GM10248 (cell line): Measurements from ENCODE around the gene TMOD1.

ENCODE experiments used
- CTCF ChIA-PET: fragments of 300-600 bp; sonication (Branson Sonifier 250); formaldehyde crosslinking; extraction: SDS; loops from one replicate; lab custom pipeline; 2021; ENCODE audit warnings: antibody characterized with exemption; lab: Yijun Ruan, JAX
- POLR2A ChIA-PET: fragments of 350-650 bp; sonication (Branson Sonifier 250); formaldehyde crosslinking; extraction: SDS; loops from one replicate; lab custom pipeline; 2020; ENCODE audit warnings: antibody characterized with exemption; lab: Yijun Ruan, JAX
- DNase-seq: peaks from one replicate; pipeline ENCODE4 v3.0.0; 2012; ENCODE audit errors: extremely low spot score
- TF ChIP-seq, protein P1 (sequence below): IDR thresholded peaks from 2 replicates; pipeline ENCODE4 v1.5.1; 2012; ENCODE audit warnings: mild to moderate bottlenecking, low read depth; ENCODE audit errors: extremely low read depth, missing control alignments, control extremely low read depth

Gene TMOD1

DNA sequence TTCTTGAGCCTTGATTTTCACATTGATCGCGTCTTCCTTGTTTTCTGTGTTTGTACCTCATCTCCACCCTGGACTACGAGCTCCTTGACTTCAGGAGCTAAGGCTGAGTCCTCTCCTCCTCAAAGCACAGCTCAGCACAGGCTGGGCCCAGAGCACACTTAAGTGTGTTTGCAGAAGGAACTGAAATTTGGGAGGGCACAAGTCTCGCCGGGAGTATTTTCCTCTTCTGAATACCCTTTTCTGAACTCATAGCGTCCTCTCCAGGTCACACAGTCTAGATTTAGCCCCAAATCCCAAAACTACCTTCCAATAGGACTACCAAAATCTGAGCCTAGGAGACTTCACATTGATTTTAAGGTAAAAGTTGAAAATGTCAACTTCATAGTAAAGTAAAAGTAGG is 90.1 kb downstream of the TMOD1 start:
- DNase-seq, result no peak
- ChIA-PET CTCF (interaction anchor here (1.5 to 16.8 kb wide), 2 partner anchors 121 to 171 kb away, joined by 3 to 443 read pairs; no protein-coding TSS in a partner anchor), POLR2A (no interaction called here)
- TF ChIP-seq, protein P1, sequence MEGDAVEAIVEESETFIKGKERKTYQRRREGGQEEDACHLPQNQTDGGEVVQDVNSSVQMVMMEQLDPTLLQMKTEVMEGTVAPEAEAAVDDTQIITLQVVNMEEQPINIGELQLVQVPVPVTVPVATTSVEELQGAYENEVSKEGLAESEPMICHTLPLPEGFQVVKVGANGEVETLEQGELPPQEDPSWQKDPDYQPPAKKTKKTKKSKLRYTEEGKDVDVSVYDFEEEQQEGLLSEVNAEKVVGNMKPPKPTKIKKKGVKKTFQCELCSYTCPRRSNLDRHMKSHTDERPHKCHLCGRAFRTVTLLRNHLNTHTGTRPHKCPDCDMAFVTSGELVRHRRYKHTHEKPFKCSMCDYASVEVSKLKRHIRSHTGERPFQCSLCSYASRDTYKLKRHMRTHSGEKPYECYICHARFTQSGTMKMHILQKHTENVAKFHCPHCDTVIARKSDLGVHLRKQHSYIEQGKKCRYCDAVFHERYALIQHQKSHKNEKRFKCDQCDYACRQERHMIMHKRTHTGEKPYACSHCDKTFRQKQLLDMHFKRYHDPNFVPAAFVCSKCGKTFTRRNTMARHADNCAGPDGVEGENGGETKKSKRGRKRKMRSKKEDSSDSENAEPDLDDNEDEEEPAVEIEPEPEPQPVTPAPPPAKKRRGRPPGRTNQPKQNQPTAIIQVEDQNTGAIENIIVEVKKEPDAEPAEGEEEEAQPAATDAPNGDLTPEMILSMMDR, result no peak

DNA sequence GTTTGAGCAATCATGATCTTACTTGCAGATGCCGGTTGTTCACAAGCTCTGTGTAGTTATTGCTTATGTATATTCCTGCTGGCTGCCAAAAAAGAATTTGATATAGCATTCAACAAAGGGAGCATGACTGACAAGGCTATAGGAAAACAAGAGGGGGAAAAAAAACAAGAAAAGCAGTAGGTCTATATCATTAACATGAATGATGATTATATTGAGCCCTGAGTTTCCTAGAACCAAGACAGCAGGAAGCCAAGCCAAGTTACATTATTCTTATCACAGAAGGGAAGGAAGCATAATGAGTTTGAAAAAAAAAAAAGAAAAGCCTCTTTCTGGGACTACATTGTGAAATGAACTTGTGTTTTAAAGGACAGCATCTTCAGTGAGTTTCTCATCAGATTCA is 90.7 kb downstream of the TMOD1 start:
- ChIA-PET POLR2A (no interaction called here), CTCF (interaction anchor here (1.5 to 16.8 kb wide), 3 partner anchors 22 to 171 kb away, joined by 3 to 443 read pairs (median 132); no protein-coding TSS in a partner anchor)
- TF ChIP-seq, protein P1, result no peak
- DNase-seq, result no peak

DNA sequence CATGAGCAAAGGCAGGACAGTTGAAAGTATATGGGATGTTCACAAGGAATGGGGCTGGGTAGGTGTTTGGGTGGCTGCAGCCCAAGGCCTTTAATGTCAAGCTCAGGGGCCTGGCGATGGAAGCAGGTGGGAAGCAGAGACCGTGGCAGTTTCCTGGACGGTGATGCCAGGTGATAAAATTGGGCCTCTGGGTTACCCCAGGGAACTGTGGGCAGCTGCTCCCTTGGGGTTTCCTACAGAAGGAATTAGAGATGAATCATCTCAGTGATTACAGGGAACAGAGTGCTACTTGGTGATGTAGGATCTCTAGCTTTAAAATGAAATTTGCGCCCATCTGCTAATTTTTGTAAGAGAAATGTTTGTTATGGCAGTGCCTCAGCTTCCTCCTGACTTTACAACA is 92.5 kb downstream of the TMOD1 start:
- CTCF ChIA-PET, result interaction anchor here (1.3 to 16.8 kb wide), 5 partner anchors 14 to 124 kb away, joined by 5 to 443 read pairs (median 10); no protein-coding TSS in a partner anchor
- DNase-seq, result no peak

DNA sequence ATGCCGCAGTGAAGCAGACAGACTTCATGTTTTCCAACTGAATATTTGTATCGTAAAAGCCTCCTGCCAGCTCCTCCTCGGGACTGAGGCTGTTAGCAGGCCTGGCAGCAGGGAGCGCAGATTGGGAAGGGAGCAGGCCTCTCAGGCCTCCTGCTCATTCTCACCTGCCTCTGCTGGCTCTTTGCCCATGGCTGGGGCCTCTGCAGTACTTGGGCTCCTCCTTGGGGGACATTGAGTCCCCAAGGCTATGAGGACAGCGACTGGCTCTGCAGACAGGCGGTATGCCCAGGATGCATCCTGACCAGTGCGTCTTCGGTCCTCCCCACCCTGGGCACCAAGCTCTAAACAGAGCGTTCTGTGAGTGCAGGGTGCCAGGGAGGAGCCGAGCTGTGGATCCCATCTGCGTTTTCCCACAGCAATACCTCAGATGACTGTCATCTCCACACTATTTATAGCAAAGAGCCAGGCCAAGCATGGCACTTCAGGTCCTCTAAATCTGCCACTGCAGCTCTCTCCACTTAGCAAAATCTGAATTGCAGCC is 93.0 kb downstream of the TMOD1 start:
- TF ChIP-seq, protein P1, result no peak
- ChIA-PET POLR2A (no interaction called here), CTCF (interaction anchor here (1.3 to 16.8 kb wide), 5 partner anchors 13 to 124 kb away, joined by 5 to 443 read pairs (median 10); no protein-coding TSS in a partner anchor)
- no peak for DNase-seq

More for the DNA sequence above, 92.5 kb downstream of the TMOD1 start:
- POLR2A ChIA-PET, result no interaction called here
- TF ChIP-seq, protein P1, result no peak

DNA sequence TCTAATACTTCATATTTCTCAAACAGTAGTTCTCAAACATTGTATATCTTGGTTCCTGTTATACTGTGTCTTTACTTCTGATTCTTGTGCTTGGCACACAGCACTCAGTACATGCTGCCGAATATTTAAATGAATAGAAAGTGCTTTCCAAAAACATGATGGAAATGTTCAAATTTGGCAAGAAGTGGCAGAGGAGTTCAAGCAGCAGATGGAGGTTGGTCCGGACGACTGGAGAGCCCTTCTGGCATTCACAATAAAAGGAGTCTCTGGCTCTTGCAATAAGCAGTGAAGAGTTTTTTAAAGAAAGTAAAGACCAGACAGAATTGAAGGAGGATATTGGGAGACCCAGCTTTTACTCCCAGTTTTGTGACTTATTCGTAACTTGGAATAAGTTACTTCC is 95.4 kb downstream of the TMOD1 start:
- TF ChIP-seq, protein P1, result no peak
- ChIA-PET CTCF (interaction anchor here (1.4 to 16.8 kb wide), 6 partner anchors 17 to 740 kb away, joined by 4 to 443 read pairs (median 44); partner anchors contain the start of gene TMOD1), POLR2A (no interaction called here)
- no peak for DNase-seq

DNA sequence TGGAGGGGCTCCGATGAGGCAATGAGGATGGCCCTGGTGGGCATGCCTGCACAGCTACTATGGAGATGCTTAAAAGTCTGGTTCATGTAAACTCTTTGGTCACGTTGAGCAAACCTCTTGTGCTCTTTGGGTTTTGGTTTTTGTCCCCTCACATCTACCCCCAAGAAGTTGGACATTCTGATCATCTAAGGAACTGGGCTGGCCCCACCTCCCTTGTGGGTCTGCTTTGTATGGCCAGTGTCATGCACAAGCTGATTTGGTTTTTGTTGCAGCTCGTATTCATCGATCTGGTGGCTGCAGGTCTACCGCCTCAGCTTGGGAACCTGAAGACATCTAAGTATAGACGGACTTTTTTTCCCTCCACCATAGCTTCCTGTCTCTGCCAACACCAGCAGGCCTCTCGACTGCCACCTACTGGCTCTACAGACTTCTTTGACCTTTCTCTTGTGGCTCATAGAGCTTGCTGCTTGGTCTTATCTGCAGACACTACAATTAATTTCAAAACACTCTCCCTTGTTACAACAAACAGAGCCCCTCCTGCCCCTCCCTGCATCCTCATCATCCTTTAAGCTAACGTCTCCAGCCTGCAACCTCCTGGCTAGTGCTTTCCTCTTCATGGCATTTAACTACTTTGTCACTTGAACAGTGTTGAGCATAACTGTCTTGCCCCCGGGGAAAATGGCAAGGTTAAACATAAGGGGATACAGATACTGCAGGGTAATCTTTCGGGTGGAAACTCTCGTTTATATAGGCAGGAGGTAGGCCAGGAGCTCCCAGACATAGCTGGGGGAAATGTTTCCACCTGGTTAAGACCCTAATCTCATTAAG is 97.2 kb downstream of the TMOD1 start:
- POLR2A ChIA-PET, result interaction anchor here (1.0 kb wide), 2 partner anchors 96 to 130 kb away, joined by 3 read pairs; no protein-coding TSS in a partner anchor
- DNase-seq, result peak; percentile 81
- TF ChIP-seq, protein P1, result peak; percentile 77
- CTCF ChIA-PET, result interaction anchor here (0.6 to 16.8 kb wide), 68 partner anchors 8 to 743 kb away, joined by 3 to 443 read pairs (median 7); partner anchors contain the start of genes NCBP1, TDRD7, TMOD1 and TSTD2
